ENCODE data around the gene LMF1.
A peak's percentile ranks its signal among the peaks of the same experiment; 100 is the strongest.

LMF1 gene

GRCh38 chr16:927931-928330 lies 42.9 kb downstream of the LMF1 start:
- DNase-seq = no peak

- DNase-seq = no peak
Observed at GRCh38 chr16:927406-927805, 43.4 kb downstream of the LMF1 start.

GRCh38 chr16:926715-927114 lies 44.1 kb downstream of the LMF1 start:
- no peak for DNase-seq

GRCh38 chr16:924806-925205 lies 46.0 kb downstream of the LMF1 start:
- DNase-seq = no peak

GRCh38 chr16:924063-924462 lies 46.7 kb downstream of the LMF1 start:
- no peak for DNase-seq

GRCh38 chr16:923184-923583 lies 47.6 kb downstream of the LMF1 start:
- no peak for DNase-seq

GRCh38 chr16:922051-922450 lies 48.7 kb downstream of the LMF1 start:
- DNase-seq = no peak

- DNase-seq = no peak
Observed at GRCh38 chr16:921321-921905, 49.4 kb downstream of the LMF1 start.

- DNase-seq = peak in 1 of 3 experiments; percentile 15
Observed at GRCh38 chr16:920717-921116, 50.1 kb downstream of the LMF1 start.

- no peak for DNase-seq
Observed at GRCh38 chr16:920051-920681, 50.6 kb downstream of the LMF1 start.

- DNase-seq = no peak
Observed at GRCh38 chr16:919658-920050, 51.1 kb downstream of the LMF1 start.

- peak in 1 of 3 experiments; percentile 7 for DNase-seq
Observed at GRCh38 chr16:918741-919657, 51.8 kb downstream of the LMF1 start.

- DNase-seq = peak in 2 of 3 experiments; percentile 62 to 87
Observed at GRCh38 chr16:918068-918467, 52.7 kb downstream of the LMF1 start.

- no peak for DNase-seq
Observed at GRCh38 chr16:917591-918061, 53.2 kb downstream of the LMF1 start.

GRCh38 chr16:916035-916799 lies 54.6 kb downstream of the LMF1 start:
- DNase-seq = peak in 1 of 3 experiments; percentile 60

- DNase-seq = no peak
Observed at GRCh38 chr16:915546-915945, 55.2 kb downstream of the LMF1 start.

- DNase-seq = no peak
Observed at GRCh38 chr16:914440-914839, 56.3 kb downstream of the LMF1 start.

- no peak for DNase-seq
Observed at GRCh38 chr16:913817-914439, 56.9 kb downstream of the LMF1 start.

GRCh38 chr16:912684-913613 lies 57.8 kb downstream of the LMF1 start:
- peak in 2 of 3 experiments; percentile 69 to 89 for DNase-seq

- DNase-seq = no peak
Observed at GRCh38 chr16:912322-912683, 58.5 kb downstream of the LMF1 start.

- DNase-seq = no peak
Observed at GRCh38 chr16:911604-912321, 59.0 kb downstream of the LMF1 start.
